ENCODE results near the gene SWT1.
"Not testable (repeated sequence)": the region's sequence is repeated elsewhere in the genome, so short reads cannot be mapped to it uniquely, and the experiment has no call there.

DNA sequence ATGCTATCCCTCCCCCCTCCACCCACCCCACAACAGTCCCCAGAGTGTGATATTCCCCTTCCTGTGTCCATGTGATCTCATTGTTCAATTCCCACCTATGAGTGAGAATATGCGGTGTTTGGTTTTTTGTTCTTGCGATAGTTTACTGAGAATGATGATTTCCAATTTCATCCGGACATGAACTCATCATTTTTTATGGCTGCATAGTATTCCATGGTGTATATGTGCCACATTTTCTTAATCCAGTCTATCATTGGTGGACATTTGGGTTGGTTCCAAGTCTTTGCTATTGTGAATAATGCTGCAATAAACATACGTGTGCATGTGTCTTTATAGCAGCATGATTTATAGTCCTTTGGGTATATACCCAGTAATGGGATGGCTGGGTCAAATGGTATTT, 95.0 kb downstream of the SWT1 start:
- not testable (repeated sequence) for TF ChIP-seq CTCF (conservative IDR thresholded peaks at IDR 0.05; ENCODE audit: low read length); EZH2phosphoT487 (IDR thresholded peaks at IDR 0.05; ENCODE audit: borderline replicate concordance)

Measured in Loucy (cell line).